ENCODE data around the gene AP2S1.

GRCh38 chr19:46881092-46881491 is 30.4 kb upstream of the AP2S1 start:
- TF ChIP-seq POLR2A (IDR thresholded peaks at IDR 0.05; ENCODE audit: low read depth, low read length) (no peak), POLR2AphosphoS5 (IDR thresholded peaks at IDR 0.05; ENCODE audit: low read depth, low read length) (no peak)
